HG03066 (cell line): ENCODE measurements around the gene SPOCK1.

ENCODE experiments used
- ATAC-seq: cut with Tn5 transposase; IDR thresholded peaks from one replicate; pipeline ENCODE4 v1.9.1; 2021; ENCODE audit warnings: low read depth; ENCODE audit not compliant: unreplicated experiment

Gene SPOCK1

DNA sequence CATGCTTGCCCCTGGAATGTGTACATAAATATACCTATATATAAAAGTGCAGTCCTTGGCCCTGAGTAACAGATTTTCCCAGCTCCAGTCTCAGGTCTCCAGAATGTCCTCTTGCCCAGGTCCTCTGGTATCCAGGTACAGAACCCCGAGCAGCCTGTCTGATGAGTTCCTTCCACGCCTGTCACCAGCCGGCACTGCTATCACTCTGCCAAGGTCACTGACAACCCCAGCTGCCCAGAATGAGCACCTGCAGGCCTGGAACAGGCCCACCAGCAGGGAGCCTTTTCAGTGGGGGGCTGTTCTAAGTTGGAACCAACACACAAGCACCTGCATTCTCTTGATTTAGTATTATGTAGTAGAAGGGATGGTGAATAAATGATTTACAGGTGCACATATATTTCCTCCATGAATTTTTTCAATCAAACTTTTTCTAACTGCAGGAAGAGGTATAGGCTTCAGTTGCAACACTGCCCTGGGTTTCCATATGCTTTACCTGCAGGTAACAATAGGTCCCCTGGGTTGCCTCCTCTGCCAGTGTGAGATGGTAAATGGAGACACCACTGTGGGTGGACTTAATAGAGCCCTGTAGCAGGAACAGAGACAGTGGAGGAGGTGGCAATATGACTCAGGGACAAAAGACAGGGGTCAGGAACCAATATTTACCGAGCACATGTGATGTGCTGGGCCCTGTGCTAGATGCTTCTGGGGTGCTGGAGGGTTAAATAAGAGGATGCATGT lies 291.9 kb downstream of the SPOCK1 start:
- no peak for ATAC-seq

DNA sequence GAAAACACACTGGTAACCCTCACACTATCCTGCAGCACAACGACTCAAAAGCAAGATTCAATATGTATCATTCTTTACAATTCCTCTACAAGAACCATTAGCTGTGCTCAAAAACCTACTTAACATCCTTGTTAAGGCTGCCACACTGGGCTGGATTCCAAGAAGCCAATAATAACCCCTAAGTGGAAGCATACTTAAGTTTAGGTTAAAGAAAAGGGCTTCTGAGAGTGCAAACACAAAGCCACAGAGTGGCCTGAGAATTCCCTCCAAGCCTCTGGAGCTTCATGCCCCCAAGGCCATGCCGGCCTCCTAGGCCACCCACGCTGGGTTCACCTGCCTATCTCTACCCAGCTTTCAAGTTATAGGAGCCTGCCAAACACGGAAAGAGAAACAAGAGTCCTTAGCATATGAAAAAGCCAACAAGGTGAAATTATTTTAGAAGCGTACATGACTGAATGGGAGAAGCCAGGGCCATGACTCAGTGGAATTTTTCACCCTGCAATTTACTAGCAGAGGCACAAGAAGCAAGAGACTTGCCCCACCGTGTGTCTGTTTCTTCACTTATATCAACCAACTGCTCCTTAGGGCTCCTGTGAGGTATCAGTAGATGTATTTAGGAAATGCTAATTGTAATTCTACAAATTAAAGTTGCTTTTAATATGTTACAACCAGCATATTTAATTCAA lies 293.0 kb downstream of the SPOCK1 start:
- no peak for ATAC-seq

DNA sequence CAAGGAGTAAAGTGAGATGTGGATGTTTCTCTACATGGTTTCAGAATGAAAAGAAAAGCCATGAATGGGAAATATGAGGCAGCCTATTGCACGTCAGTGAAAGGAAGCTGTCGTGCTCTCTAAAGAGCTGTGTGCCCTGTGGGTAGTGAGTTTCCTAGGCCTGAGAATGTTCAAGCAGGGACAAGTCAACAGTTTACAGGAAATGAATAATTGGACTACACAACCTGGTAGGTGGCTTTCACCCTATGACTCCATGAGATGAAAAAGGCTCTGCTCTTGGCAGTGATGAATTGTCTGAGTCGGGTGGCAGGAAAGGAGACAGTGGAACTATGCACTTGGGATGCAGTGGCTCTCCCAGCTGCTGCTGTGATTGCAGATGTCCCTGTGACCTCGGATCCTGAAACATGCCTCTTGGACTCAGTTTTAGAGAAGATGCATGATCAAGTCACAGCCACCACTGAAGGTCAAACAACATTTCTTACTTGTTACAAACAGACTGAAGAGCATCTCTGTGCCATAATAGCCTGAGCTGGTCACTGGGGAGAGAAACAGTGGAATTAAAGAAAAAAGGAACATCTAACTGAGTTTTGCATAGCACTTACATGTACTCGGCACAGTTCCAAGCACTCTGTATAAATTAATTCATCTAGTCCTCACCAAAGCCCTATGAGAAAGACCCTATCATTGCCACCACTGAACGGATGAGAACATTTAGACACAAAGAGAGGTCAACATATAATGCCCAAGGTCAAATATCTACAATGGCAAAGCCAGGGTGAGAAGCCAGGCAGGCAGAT lies 293.7 kb downstream of the SPOCK1 start:
- ATAC-seq: no peak

DNA sequence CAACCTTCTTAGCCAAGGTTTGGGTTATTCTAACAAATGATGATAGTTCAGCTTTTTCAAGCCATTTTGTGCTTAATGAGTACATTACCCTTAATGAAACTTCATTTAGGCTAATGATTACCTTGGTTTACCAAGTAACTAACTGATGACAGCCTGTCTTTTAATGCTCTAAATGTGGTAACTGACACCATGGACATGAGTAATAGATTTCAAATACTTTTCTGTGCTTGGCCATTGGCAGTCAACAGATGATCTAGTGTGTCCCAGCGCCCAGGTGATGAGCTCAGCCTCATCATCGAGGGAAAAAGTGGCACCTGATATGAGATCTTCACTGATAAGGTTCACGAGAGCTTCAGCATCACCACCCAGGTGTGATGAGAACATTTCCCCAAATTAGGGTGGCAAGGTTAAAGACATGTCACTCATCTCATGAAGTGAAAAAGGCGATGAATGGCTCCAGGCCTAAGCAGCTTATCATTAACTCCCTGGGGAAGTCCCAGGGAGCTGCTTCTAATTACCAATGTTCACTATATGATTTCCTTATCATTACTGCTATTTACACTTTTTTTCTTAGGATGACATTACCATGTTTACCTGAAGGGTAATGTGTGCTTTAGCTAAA lies 296.0 kb downstream of the SPOCK1 start:
- no peak for ATAC-seq

DNA sequence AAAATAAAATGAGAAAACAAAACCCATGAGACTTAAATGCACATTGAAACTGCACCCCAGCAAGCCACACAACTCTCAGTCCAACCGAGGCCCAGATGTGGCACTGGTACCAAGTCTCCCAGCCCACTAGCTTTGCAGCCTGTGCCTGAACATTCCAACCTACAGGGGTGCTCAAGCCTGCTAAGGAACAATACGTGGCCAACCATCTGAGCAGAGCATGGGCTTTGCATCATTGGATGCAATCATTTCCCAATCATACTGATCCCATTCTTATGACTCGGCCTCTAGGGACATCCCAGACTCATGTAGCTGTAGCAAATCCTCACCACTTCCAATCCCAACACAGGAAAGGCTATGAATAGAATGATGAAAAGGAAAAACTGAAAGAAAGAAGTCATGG lies 297.2 kb downstream of the SPOCK1 start:
- no peak for ATAC-seq

DNA sequence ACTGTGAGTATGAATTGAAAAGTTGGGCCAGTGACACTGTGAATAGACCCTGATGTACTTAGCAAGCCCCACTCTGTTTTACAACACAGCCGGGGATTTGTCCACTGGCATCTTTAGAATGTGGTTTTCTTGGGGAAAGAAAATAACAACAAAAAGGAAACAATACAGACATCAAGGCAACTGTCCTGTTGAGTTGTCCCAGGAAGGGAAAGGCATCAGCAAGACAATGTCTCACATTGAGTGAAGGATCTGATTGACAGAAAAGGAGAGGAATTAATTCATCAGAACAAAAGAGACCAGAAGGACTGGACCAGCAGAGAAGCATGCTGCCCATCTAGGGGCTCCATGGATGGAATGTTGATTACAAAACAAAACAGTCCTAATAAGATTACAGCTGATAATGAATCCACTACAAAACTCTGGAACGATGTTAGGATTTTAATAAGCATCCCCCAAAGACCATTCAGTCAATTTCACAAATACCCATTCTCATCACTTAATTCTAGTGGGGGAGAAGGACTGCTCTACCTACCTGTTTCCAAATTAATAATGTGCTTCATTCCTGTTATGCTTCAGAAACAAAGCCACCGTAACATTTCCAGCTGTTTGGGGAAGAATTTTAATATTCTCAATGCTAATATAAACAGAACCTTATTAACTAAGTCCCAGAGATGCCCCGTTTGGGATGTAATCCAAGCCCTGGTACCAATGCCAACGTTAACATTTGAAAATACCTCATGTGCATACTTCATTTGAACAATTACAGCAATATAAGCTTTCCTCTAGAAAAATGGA lies 298.0 kb downstream of the SPOCK1 start:
- no peak for ATAC-seq

DNA sequence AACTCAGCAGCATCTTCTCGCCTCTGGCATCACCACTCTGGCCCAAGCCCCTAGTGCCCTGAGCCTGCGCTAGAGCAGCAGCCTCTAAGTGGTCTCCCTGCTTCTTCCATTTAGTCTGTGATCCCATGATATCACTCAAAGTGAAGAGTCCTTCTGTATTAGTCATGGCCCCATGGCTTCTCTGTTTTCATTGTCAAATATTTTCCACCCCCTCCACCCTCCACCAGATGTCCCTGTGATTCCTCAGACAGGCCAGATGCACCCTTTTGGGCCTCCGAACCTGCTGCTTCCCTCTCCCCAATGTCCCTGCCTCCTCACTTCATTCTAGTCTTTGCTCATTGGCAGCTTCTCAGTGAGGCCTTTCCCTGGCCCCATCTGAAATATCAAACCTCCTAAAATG lies 299.2 kb downstream of the SPOCK1 start:
- no peak for ATAC-seq

DNA sequence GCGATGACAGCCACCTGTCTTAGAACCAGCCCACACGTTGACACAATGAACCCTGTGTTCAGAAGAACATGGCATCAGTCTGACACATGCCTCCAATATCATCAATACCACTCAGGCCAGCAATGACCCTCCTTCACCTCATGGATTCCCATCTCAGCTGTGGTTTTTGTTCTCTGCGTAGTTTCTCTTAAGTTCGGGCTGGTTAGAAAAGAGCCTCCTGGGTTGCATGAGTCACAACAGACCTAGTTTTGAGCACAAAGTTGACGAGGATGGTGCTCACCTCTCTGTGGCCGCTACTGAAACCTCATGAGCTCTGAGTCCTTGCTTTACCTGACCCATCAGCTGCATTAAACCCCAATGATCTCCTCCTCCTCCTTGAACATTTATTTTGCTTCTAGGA lies 299.9 kb downstream of the SPOCK1 start:
- ATAC-seq: no peak

DNA sequence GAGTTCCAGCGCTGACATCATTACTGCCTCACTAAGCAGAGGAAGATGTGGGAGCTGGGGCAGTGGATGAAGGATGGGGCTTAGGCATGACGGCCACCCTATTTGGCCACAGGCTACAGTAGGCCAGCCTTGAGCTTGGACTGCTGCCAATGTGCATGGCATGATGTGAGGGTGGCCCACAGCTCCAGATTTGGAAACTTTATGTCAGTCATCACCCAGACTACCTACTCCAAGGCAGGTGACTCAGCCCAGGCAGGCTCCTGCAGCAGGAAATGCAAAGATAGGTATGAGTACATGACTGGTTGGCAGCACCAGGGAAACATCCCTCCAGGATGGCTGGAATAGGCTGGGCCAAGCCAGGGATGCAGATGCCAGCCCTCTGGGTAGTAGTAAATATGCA lies 303.6 kb downstream of the SPOCK1 start:
- no peak for ATAC-seq

DNA sequence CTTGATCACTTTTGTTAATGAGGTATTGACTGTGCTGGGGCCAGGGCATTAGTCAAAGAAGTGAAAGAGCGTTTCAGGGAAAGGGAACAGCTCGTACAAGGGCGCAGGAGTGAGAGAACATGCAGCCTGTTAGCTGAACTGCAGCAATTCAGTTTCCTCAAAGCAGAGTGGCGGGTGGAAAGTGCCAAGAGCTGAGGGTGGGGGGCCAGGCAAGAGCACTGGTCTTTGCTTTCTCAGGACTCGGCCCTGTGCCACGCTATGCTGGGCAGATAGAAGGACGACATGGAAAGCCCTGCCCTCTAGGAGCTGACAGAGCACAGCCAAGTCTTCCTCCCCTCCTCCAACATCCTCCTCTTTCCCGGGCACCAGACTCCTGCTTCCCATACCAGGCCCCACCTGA lies 304.8 kb downstream of the SPOCK1 start:
- ATAC-seq: no peak

DNA sequence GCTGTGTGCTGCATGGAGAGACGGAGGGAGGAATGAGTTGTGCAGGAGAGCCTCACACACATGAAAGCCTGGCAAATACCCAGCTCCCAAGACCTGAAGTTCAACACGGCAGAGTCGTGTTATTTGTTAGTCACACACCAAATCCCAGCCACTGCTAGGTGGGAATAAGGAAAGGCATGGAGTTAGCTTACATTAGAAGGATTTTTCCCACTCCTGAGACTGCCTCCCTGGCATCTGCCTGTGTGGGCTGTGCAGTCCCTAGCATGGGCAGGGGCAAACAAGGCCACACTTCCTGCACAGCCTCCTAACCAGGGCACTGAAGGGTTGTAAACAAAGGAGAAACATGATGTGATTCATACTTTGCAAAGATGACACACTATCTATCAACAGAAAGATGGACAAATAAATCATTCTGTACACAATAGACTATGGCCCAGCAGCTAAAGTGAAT lies 306.8 kb downstream of the SPOCK1 start:
- no peak for ATAC-seq

DNA sequence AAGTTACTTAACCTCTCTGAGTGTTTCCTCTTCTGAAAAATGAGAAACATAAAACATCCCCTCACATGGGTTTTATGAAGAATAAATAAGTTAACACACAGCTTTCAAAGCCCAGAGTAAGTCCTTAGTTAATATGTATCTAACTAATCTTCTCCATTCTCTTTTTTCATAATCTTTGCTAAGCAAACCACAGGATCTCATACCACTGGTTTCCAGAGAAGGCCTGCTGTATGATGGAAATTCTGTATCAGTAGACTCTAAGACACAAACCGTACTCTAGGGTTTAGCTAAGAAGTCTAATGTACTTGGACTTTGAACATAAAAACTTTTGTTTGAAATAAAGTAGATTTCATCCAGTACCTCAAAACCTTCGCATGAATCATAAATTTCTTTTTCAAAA lies 307.9 kb downstream of the SPOCK1 start:
- ATAC-seq: no peak

DNA sequence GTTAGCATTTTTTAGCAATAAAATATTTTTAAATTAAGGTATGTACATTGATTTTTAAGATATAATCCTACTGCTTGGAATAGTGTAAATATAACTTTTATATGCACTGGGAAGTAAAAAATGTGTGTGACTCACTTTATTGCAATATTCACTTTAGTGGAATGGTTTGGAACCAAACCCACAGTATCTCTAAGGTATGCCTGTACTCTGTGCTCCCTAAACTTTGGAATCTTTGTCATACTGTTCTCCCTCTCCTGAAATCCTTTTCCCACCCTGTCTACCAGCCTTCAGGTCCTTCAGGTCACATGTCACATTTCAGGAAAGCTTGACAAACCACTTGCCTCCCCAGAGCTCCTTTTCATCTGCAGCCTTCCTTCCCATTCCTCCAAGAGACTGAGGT lies 308.7 kb downstream of the SPOCK1 start:
- no peak for ATAC-seq

DNA sequence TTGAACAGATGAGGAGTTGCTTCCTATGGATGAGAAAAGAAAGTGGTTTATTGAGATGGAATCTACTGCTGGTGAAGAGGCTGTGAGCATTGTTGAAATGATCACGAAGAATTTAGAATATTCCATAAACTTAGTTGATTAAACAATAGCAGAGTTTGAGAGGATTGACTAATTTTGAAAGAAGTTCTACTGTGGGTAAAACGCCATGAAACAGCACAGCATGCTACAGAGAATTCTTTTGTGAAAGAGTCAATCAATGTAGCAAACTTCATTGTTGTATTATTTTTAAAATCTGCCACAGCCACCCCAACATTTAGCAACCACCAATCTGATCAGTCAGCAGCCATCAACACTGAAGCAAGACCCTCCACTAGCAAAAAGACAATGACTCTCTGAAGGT lies 309.1 kb downstream of the SPOCK1 start:
- no peak for ATAC-seq

DNA sequence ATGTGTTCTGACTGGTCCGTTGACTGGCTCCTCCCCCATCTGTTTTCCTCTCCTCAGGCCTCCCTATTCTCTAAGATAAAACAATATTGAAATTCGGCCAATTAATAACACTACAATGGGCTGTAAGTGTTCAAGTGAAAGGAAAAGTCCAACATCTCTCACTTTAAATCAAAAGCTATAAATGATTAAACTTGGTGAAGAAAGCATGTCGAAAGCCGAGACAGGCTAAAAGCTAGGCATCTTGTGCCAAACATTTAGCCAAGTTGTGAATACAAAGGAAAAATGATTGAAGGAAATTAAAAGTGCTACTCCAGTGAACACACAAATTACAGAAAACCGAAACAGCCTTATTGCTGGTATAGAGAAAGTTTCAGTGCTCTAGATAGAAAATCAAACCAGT lies 310.6 kb downstream of the SPOCK1 start:
- ATAC-seq: no peak

DNA sequence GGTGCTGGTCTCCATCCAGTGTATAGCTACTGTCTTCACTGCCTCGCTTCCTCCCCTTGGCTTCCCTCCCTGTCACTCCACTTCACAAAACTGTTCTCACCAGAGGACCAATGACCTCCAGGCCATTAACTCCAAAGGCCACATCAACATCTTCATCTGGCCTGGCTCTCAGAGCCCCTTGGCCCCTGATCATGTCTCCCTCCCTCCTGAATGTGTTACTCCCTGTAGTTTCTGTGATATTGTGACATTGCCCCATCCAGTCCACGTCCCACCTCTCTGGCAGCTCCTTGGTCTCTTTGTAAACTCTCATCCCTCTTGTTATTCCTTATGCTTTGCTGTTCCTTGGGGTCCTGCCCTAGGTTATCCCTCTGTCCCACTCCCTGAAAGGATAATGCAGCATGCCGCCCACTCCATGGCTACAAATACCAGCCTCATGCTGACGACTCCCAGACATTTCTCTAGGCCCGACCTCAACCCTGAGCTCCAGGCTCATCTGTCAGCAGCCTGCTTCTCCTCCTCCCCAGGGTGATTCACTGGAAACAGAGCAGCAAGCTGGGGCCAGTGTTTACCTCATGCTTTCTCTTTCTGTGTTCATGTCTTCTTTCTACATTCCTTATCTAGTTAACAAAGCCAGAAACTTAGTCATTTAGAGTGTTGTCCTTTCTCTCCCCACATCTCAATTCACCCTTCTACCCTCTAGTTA lies 312.2 kb downstream of the SPOCK1 start:
- ATAC-seq: no peak

DNA sequence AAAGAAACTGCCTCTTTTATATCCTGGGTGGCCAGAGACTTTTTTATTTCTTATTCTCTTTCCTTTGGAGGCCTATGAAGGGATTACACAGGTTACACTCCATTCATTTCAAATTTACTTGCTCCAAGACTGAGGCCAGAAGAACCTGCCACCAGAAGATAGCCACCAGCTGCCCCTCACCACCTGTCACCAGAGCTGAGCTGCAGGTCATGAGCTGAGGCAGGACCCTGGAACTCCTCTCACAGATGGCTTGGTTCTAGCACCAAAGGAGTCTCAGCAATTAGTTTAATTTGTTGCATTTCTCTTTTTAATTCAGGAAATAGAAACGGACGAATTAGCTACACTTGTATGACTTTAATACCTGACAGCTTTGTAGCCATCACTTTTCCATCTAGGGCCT lies 313.9 kb downstream of the SPOCK1 start:
- ATAC-seq: no peak

DNA sequence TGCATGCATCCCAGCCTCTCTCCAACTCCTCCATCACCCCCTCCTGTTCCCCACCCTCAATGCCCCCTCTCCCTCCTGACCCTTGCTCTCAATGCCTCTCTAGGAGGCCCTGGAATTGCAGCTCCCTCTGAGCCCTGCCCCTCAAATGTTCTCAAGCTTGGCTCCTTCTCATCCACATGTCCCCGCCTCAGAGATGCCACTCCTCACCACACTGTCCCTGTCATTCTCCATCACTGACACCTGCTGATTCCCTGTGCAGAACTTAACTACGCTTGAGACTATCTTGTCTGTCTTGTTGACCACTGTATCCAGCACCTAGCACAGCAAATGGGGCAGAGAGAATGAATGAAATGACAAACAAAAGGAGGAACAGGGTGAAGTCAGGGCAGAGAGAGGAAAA lies 314.4 kb downstream of the SPOCK1 start:
- ATAC-seq: no peak

DNA sequence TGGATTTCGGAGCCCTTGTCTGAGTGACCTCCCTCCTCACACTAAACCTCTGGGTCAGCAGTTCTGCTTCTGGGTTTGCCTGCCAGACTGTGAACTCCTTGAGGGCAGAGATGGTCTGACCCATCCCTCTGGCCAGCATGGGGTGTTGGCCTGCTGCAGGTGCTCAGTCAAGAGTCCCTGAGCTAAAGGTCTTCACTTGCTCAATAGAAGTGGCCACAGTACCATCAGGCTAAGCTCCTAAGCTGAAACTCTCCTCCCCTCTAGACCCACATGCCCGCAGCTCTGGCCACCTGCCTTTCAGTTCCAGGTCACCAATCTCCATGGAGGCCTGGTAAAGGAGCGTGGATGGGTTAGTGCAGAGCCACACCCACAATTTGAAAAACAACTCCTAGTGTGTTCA lies 316.6 kb downstream of the SPOCK1 start:
- ATAC-seq: no peak

DNA sequence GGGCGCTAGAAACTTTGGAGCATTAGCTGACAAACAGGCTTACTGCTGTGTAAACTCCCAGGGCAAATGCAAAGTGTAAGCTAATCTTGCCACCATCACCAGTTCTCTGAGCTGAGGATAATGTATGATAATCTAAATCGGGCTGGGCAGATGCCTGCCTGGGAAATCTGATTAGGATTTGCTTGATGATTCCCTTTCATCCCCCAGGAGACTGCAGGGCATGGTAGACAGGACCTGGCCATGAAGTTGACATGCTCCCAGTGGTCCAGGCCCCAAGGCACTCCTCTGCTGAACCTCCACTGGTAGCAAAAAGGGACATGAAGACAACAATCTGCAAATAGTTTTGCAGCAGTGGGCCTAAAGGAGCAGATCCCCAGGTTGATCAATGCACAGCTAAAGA lies 317.5 kb downstream of the SPOCK1 start:
- ATAC-seq: no peak
